GM10266 (cell line): ENCODE data around the gene LNPEP.

Experiments
- DNase-seq: peaks from one replicate; pipeline ENCODE4 v3.0.0; 2012; ENCODE audit errors: extremely low spot score
- CTCF ChIP-seq: IDR thresholded peaks from 2 replicates; pipeline ENCODE4 v1.5.1; 2012; ENCODE audit warnings: mild to moderate bottlenecking, low read depth; ENCODE audit not compliant: control insufficient read depth, insufficient read depth; ENCODE audit errors: missing control alignments

The LNPEP gene

GRCh38 chr5:96943799-96944198 is 7.9 kb downstream of the LNPEP start:
- TF ChIP-seq CTCF = no peak
- no peak for DNase-seq

GRCh38 chr5:96945144-96945897 is 9.4 kb downstream of the LNPEP start:
- no peak for TF ChIP-seq CTCF
- DNase-seq = no peak

DNA sequence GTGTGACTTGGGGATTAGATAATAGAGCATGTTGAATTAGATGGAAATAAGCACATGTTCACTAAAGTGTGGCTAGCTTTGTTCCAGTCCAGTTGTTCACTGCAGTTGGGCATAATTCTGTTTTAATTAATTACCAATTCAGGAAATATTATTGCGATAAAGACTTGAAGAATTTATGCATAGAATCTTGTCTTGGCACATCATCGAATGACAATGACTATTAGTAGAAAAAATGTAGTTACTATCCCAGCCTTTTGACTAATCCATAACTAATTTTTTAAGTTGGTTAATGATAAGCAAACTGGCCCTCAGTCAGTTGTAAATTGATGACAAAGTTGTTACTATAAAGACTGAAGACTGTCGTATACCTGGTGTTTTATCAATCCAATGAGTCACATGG is 10.5 kb downstream of the LNPEP start:
- DNase-seq = no peak
- TF ChIP-seq CTCF = no peak

DNA sequence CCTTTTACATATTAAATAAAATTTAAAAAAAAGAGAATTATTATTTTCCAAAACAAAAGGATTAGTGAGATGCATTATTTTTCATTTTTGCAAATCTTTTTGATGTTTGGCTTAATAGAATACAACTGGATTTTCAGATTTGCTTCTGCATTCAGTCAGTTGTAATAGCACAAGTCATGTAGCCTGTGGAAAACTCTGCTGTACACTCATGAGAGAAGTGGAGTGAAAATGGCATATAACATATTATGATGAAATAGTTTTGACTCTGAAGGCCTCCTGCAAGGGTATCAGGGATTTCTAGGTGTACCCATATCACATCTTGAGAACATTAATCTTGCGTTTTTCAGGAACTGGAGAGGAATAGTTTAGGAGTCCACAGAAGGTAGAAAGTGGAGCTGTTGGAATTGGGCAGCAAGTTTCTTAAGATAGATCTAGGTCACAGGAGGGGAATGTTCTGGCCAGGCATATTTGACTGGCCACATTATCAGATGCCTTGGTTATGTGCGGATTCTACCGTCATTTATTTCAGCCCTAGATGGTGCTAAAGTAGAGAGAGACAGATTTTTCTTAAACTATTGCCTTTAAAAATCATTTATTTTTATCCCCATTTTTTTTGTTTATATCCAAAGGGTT is 16.4 kb downstream of the LNPEP start:
- no peak for DNase-seq
- no peak for TF ChIP-seq CTCF

DNA sequence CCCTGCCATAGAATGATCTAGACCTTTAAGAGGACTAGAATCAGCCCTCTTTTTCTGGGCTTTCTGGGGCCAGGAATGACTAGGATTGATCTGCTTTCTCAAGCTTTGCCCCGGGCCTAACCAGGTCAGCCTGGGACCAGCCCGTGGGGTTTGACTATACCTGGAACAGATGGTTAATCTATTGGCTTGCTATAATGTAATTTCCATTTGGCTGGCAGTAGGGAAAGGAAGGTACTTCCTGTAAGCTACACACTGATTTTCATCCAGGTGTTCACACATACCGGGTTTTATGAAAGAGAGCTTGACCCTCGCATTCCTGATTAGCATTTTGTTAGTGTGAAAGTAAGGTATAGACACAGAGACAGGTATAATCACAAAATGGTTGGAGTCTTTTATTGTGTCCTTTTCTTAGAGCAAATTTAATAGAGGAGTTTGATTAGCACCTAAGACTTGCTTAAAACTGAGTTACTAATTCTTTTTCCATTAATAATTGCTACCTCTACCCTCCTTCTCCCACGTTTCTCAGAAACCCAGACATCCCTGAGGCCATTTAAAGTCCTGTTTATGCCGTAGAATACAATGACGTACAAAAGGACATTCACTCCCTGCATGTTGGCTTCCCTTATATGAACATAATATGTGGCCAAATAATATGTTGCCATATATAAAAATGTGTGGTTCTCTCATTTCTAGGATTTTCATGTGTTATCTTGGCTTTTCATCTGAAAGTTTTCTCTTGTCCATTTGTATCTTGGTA is 17.3 kb downstream of the LNPEP start:
- no peak for DNase-seq
- no peak for TF ChIP-seq CTCF

- DNase-seq = peak; percentile 11
- TF ChIP-seq CTCF = no peak
Observed at GRCh38 chr5:96957254-96958049, 21.6 kb downstream of the LNPEP start.
